ENCODE measurements around the gene SIAH3.

GRCh38 chr13:45732916-45733315 lies 118.6 kb downstream of the SIAH3 start:
- TF ChIP-seq CTCF (IDR thresholded peaks at IDR 0.05; ENCODE audit: borderline replicate concordance, extremely low read depth, low read length, poor library complexity, severe bottlenecking) (no peak), EZH2 (IDR thresholded peaks at IDR 0.05; ENCODE audit: borderline replicate concordance, low read depth, low read length, severe bottlenecking) (no peak)

Data from DND-41 (cell line).